ENCODE measurements around the gene TASOR2.
A peak's percentile ranks its signal among the peaks of the same experiment; 100 is the strongest.

TASOR2 gene

DNA sequence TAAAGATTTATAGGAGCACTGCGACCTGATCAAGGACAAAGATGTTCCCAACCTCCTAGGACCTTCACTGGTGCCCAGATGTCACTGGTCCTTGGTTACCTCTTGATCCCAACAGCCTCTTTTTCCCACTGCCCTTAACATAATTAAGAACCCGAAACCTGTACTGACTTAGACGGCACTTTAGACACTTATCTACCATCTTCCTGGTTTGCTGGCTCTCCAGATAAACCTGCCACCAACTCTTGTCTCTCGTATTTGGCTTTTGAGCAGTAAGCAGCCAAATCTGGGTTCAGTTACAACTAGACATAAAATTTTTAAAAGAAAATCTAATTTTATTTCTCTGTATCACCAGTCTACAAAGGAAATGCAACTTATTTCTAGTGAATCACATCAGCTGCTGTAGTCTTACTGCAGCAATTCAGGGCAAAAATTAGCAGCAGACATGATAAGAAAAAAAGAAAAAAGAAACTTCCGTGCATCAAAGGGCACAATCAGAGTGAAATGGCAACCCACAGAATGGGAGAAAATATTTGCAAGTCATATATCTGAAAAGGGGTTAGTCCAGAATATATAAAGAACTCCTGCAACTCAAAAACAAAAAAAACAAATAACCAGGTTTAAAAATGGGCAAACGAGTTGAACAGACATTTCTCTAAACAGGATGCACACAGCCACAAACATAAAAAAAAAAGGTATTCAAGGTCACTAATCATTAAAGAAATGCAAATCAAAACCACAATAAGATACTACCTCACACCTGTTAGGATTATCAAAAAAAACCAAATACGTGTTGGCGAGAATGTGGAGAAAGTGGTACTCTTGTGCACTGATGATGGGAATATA lies 27.7 kb upstream of the TASOR2 start:
- H3K27ac ChIP-seq, result no peak overlapping the region
- no peak for TF ChIP-seq CTCF (conservative IDR thresholded peaks at IDR 0.05)

GRCh38 chr10:5658871-5659618 lies 25.6 kb upstream of the TASOR2 start:
- no peak for TF ChIP-seq CTCF (conservative IDR thresholded peaks at IDR 0.05)
- no peak overlapping the region for H3K27ac ChIP-seq

- no peak for TF ChIP-seq CTCF (conservative IDR thresholded peaks at IDR 0.05)
- no peak overlapping the region for H3K27ac ChIP-seq
Observed at GRCh38 chr10:5659702-5660528, 24.7 kb upstream of the TASOR2 start.

- H3K27ac ChIP-seq, result no peak overlapping the region
- TF ChIP-seq CTCF (conservative IDR thresholded peaks at IDR 0.05), result no peak
Observed at GRCh38 chr10:5661043-5661442, 23.6 kb upstream of the TASOR2 start.

- no peak for TF ChIP-seq CTCF (conservative IDR thresholded peaks at IDR 0.05)
- peak overlapping the region; percentile 43; the same call in 1 of the 2 replicates for H3K27ac ChIP-seq
Observed at GRCh38 chr10:5662708-5663579, 21.7 kb upstream of the TASOR2 start.

DNA sequence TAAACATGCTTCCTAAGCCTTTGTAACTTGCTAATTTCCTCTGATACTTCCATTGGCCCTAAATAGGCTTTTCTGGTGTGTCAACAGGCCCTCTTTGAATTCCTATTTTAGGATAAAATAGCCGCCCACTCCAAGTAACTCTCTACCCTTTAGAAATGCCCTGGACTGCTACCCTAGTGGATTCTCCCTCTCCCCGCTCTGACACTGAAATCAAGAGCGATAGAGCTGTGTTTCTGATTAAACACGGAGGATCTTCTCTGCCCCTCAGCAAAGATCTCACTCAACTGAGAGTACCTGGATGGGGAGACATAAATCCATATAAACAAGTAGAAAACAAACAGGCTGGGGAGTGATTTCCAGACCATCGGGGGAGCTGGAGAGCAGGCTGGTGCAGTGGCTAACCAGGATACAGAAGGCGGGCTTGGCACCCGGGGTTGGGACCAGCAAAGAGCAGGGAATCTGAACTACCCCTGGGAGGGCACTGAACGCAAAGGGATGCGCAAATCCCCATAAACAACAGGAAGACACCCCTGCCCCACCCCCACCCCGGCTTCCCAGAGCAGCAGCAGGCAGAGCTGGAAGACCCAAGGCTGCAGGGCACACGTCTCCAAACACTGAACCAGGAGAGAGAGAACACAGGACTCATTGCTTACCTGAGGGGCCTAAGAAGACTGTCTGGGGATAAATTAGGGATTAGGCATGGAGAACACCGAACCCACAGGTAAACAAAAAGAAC lies 20.8 kb upstream of the TASOR2 start:
- H3K27ac ChIP-seq, result peak overlapping the region; percentile 43
- TF ChIP-seq CTCF (conservative IDR thresholded peaks at IDR 0.05), result peak; percentile 49
